Spleen (tissue), 7 donors: ENCODE data around the gene ANO1.

Source experiments
- POLR2AphosphoS5 ChIP-seq, 3 donors: sonication (generic); formaldehyde crosslinking; IDR thresholded peaks; one replicate each; pipeline ENCODE4 v1.5.1; 2017; ENCODE audit warnings: antibody characterized with exemption in 3 of 3
- TF ChIP-seq, protein P1 (sequence below), 11 experiments: fragments of 200-600 bp in 7 of 11; fragments of 450-650 bp in 4 of 11; sonication (generic) in 4 of 11; IDR thresholded peaks in 8 of 11; conservative IDR thresholded peaks in 3 of 11; 1 replicate in 7 of 11; 2 replicates in 4 of 11; pipeline versions ENCODE4 v1.4.0 to v1.8.0; 2016 to 2021; ENCODE audit warnings: antibody characterized with exemption in 11 of 11, inconsistent platforms in 4 of 11, mild to moderate bottlenecking in 1 of 11
- donor health status: DM: no; HTN: no; CAD: no; lungs with moderate emphysema.
- donor health status: DM: no; HTN: no; CAD: no.
- donor health status: DM: no; HTN: no; CAD: no.

DNA sequence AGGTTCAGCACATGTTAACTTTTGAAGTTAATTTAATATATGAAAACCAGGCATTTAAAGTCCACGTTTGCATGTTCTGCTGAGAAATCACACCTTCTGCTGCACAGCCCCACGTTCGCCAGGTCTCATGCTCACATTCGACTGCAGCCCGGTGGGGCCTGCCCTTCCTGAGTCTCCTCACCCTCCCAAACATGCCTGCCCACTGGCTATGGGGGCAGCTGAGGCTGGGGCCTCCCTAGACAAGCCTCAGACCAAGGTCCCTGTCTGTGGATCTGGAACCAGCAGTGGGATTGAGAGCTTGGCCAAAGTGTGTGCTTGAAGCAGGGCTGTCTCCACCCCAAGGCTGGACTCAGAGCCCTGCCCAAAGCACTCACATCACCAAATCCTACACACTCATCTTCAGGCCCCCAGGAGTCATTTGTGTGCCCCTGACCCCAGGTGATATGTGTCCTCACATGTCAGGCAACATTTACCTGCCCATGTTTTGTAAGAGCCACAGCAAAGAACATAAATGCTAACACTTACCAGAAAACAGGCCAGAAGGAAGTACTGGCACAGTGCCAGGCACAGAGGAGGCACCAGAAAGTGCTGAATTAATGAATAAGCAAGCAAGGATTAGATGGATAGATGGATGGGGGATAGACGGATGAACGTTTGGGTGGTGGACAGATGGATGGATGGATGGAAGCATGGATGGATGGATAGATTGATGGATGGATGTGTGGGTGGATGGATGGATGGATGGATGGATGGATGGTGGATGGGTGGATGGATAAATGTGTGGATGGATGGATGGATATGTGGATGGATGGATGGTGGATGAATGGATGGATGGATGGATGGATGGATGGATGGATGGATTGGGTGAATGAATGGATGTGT is 115.5 kb downstream of the ANO1 start:
- TF ChIP-seq, protein P1, sequence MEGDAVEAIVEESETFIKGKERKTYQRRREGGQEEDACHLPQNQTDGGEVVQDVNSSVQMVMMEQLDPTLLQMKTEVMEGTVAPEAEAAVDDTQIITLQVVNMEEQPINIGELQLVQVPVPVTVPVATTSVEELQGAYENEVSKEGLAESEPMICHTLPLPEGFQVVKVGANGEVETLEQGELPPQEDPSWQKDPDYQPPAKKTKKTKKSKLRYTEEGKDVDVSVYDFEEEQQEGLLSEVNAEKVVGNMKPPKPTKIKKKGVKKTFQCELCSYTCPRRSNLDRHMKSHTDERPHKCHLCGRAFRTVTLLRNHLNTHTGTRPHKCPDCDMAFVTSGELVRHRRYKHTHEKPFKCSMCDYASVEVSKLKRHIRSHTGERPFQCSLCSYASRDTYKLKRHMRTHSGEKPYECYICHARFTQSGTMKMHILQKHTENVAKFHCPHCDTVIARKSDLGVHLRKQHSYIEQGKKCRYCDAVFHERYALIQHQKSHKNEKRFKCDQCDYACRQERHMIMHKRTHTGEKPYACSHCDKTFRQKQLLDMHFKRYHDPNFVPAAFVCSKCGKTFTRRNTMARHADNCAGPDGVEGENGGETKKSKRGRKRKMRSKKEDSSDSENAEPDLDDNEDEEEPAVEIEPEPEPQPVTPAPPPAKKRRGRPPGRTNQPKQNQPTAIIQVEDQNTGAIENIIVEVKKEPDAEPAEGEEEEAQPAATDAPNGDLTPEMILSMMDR (IDR thresholded peaks at IDR 0.05 in 8 of 11, conservative IDR thresholded peaks at IDR 0.05 in 3 of 11): no peak
- no peak for TF ChIP-seq POLR2AphosphoS5 (IDR thresholded peaks at IDR 0.05)
